ENCODE results near the gene RAMP3. TPM values are rescaled to one million over a fixed set of nuclear protein-coding genes. Genes with fewer than 3 reads are reported as not detected.

Gene RAMP3
- polyA plus RNA-seq, 1 donor (not counting 4 experiments of a cell fraction or from before 2014, with no cell fraction given): not detected

DNA sequence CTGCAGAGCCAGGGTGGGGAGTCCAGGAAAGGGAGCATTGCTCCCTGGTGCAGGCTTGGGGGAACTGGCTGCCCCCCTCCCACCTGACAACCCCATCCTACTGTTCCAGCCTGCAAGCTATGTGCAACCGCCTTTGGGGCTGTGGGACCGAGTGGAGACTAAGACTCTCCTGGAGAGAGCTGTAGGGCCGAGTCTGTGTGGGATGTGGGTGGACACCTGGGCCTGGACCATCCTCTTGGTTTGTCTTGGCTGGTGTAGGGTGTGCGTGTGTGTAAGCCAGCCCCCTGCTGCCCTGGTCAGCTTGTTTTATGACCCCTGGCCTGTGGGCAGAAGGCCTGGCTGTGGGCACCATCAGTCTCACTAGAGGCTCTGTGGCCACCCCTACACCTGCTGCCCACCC is 1.6 kb upstream of the RAMP3 start:
- Histone ChIP-seq H3K9me3 (ENCODE audit: control insufficient read depth, low read depth, low read length) (no peaks in the 10 kb centered on the region), H3K4me3 (ENCODE audit: control insufficient read depth in 2 of 3, extremely low read depth in 1 of 3, insufficient read depth in 2 of 3, low read depth in 1 of 3, low read length in 3 of 3) (no peak overlapping the region), H2AFZ (ENCODE audit: control insufficient read depth, low read length) (no peak overlapping the region), H4K20me1 (ENCODE audit: control insufficient read depth, extremely low read depth, insufficient read depth, low read length) (no peaks in the 10 kb centered on the region), H3K4me2 (ENCODE audit: control insufficient read depth, extremely low read depth, insufficient read depth, low read depth, low read length) (no peak overlapping the region), H3K9me1 (ENCODE audit: control insufficient read depth, extremely low read depth, insufficient read depth, low read length) (no peaks in the 10 kb centered on the region), H3K79me2 (ENCODE audit: control insufficient read depth, insufficient read depth, low read length) (no peaks in the 10 kb centered on the region), H3K27me3 (ENCODE audit: control insufficient read depth, extremely low read depth, insufficient read depth, low read length) (peaks cover 34% of the 10 kb centered on the region), H3K36me3 (ENCODE audit: control insufficient read depth in 2 of 2, extremely low read depth in 1 of 2, insufficient read depth in 2 of 2, low read length in 2 of 2) (no peaks in the 10 kb centered on the region), H3K27ac (ENCODE audit: control insufficient read depth, insufficient read depth, low read length) (no peak overlapping the region), H3K9ac (ENCODE audit: control insufficient read depth, extremely low read depth, insufficient read depth, low read length) (no peak overlapping the region), H3K4me1 (ENCODE audit: control insufficient read depth, extremely low read depth, insufficient read depth, low read length) (peaks cover 3% of the 10 kb centered on the region)
- TF ChIP-seq EZH2 (IDR thresholded peaks at IDR 0.05; ENCODE audit: low read length): no peak
- no peak for TF ChIP-seq CTCF (optimal IDR thresholded peaks at IDR 0.05 in 1 of 3, IDR thresholded peaks at IDR 0.05 in 1 of 3, conservative IDR thresholded peaks at IDR 0.05 in 1 of 3; ENCODE audit: extremely low read depth in 1 of 3, insufficient read depth in 2 of 3, low read length in 3 of 3)
- dilution Hi-C loops (cut with MboI; ENCODE audit: extremely low pct_ligation_motif_present, low sequenced_read_pairs): no loop called here
- DNase-seq (ENCODE audit: low read depth, low spot score): no peak
- FAIRE-seq: no peak

- Histone ChIP-seq H3K4me2 (ENCODE audit: control insufficient read depth, extremely low read depth, insufficient read depth, low read depth, low read length) (no peak overlapping the region), H3K27ac (ENCODE audit: control insufficient read depth, insufficient read depth, low read length) (no peak overlapping the region), H3K4me1 (ENCODE audit: control insufficient read depth, extremely low read depth, insufficient read depth, low read length) (peaks cover 3% of the 10 kb centered on the region), H3K9ac (ENCODE audit: control insufficient read depth, extremely low read depth, insufficient read depth, low read length) (no peak overlapping the region), H3K36me3 (ENCODE audit: control insufficient read depth in 2 of 2, extremely low read depth in 1 of 2, insufficient read depth in 2 of 2, low read length in 2 of 2) (no peaks in the 10 kb centered on the region), H2AFZ (ENCODE audit: control insufficient read depth, low read length) (no peak overlapping the region), H4K20me1 (ENCODE audit: control insufficient read depth, extremely low read depth, insufficient read depth, low read length) (no peaks in the 10 kb centered on the region), H3K9me1 (ENCODE audit: control insufficient read depth, extremely low read depth, insufficient read depth, low read length) (no peaks in the 10 kb centered on the region), H3K27me3 (ENCODE audit: control insufficient read depth, extremely low read depth, insufficient read depth, low read length) (peaks cover 32% of the 10 kb centered on the region), H3K9me3 (ENCODE audit: control insufficient read depth, low read depth, low read length) (no peaks in the 10 kb centered on the region), H3K79me2 (ENCODE audit: control insufficient read depth, insufficient read depth, low read length) (no peaks in the 10 kb centered on the region), H3K4me3 (ENCODE audit: control insufficient read depth in 2 of 3, extremely low read depth in 1 of 3, insufficient read depth in 2 of 3, low read depth in 1 of 3, low read length in 3 of 3) (no peak overlapping the region)
- FAIRE-seq: no peak
- dilution Hi-C loops (cut with MboI; ENCODE audit: extremely low pct_ligation_motif_present, low sequenced_read_pairs): no loop called here
- TF ChIP-seq CTCF (optimal IDR thresholded peaks at IDR 0.05 in 1 of 3, IDR thresholded peaks at IDR 0.05 in 1 of 3, conservative IDR thresholded peaks at IDR 0.05 in 1 of 3; ENCODE audit: extremely low read depth in 1 of 3, insufficient read depth in 2 of 3, low read length in 3 of 3): no peak
- peak; percentile 27 for TF ChIP-seq EZH2 (IDR thresholded peaks at IDR 0.05; ENCODE audit: low read length)
- DNase-seq (ENCODE audit: low read depth, low spot score): no peak
Measured at GRCh38 chr7:45156516-45157272, 897 bp upstream of the RAMP3 start.

All from keratinocyte (primary cell).